ENCODE measurements around the gene KIF6.

DNA sequence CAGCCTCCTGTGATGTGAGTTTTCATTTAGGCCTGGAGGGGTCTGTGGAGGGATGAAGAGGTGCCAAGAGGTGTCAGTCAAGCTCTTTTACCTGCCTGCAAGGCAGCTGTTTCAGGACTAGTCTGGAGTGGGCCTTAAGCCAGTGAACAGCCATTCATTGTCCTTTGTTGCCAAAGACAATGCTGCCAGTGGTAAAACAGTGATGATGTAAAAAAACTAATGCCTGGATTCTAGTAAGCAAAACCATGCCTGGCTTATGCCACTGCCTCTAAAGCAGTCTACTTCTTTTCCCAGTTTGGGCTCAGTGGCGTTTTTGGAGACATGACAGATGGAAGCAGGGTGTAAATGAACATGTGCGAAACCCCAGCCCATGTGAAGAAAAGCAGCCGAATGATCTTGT is 309.2 kb downstream of the KIF6 start:
- no peak for TF ChIP-seq POLR2A (IDR thresholded peaks at IDR 0.05)
- TF ChIP-seq, protein P1, sequence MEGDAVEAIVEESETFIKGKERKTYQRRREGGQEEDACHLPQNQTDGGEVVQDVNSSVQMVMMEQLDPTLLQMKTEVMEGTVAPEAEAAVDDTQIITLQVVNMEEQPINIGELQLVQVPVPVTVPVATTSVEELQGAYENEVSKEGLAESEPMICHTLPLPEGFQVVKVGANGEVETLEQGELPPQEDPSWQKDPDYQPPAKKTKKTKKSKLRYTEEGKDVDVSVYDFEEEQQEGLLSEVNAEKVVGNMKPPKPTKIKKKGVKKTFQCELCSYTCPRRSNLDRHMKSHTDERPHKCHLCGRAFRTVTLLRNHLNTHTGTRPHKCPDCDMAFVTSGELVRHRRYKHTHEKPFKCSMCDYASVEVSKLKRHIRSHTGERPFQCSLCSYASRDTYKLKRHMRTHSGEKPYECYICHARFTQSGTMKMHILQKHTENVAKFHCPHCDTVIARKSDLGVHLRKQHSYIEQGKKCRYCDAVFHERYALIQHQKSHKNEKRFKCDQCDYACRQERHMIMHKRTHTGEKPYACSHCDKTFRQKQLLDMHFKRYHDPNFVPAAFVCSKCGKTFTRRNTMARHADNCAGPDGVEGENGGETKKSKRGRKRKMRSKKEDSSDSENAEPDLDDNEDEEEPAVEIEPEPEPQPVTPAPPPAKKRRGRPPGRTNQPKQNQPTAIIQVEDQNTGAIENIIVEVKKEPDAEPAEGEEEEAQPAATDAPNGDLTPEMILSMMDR (IDR thresholded peaks at IDR 0.05) = no peak
